ENCODE data around the gene HOXD9.

HOXD9 gene

GRCh38 chr2:176162911-176163671 is 40.6 kb downstream of the HOXD9 start:
- no peak for DNase-seq
- Histone ChIP-seq H3K4me1 (ENCODE audit: control extremely low read depth in 1 of 4, control insufficient read depth in 4 of 4, insufficient read depth in 4 of 4, low read length in 3 of 4) (peaks cover 0 to 16% (median 14%) of the 10 kb centered on the region in 4 experiments), H3K4me3 (ENCODE audit: control insufficient read depth in 1 of 7, extremely low read depth in 1 of 7, insufficient read depth in 4 of 7, low read depth in 2 of 7, low read length in 6 of 7) (no peak overlapping the region), H3K9me3 (ENCODE audit: control extremely low read depth in 1 of 5, control insufficient read depth in 4 of 5, insufficient read depth in 2 of 5, low read depth in 1 of 5, low read length in 4 of 5) (peaks cover 0 to 21% (median 0%) of the 10 kb centered on the region in 5 experiments), H3K27ac (ENCODE audit: insufficient read depth in 1 of 2, low read depth in 1 of 2, low read length in 2 of 2, poor library complexity in 1 of 2, severe bottlenecking in 2 of 2) (no peak overlapping the region), H3K36me3 (ENCODE audit: control insufficient read depth in 4 of 4, insufficient read depth in 4 of 4, low read length in 3 of 4) (no peaks in the 10 kb centered on the region), H3K27me3 (replicated peaks in 2 of 5; ENCODE audit: control insufficient read depth in 4 of 5, insufficient read depth in 5 of 5, low read length in 4 of 5) (peaks cover 23 to 100% (median 77%) of the 10 kb centered on the region in 5 experiments)
- ChIA-PET POLR2A (no interaction called here), CTCF (interaction anchor here (0.9 to 2.4 kb wide), 9 partner anchors 8 to 474 kb away, joined by 3 to 13 read pairs (median 4); no protein-coding TSS in a partner anchor)
- WGBS (ENCODE audit: insufficient coverage) = 3% methylated on average over 13 of the region's 29 CpGs

DNA sequence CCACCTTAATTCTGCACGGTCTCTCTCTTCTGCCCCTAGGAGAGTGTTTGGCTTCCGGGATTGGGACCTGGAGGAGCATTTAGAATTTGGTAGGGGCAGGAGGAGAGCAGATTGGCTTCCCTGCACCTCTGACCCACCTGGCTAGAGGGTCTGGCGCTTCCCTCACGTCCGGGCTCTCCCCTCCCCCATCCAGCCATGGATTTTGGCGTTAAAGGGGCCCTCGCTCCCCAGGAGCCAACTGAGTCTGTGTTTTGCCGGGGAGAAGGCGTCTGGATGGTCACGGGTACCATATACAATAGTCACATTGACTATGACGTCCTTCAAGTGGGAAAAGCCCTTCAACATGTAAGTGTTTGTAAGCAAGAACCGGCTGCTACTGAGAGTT is 41.1 kb downstream of the HOXD9 start:
- Histone ChIP-seq H3K36me3 (ENCODE audit: control insufficient read depth in 4 of 4, insufficient read depth in 4 of 4, low read length in 3 of 4) (no peaks in the 10 kb centered on the region), H3K27me3 (replicated peaks in 2 of 5; ENCODE audit: control insufficient read depth in 4 of 5, insufficient read depth in 5 of 5, low read length in 4 of 5) (peaks cover 23 to 96% (median 75%) of the 10 kb centered on the region in 5 experiments), H3K4me3 (ENCODE audit: control insufficient read depth in 1 of 7, extremely low read depth in 1 of 7, insufficient read depth in 4 of 7, low read depth in 2 of 7, low read length in 6 of 7) (no peak overlapping the region), H3K4me1 (ENCODE audit: control extremely low read depth in 1 of 4, control insufficient read depth in 4 of 4, insufficient read depth in 4 of 4, low read length in 3 of 4) (peaks cover 0 to 16% (median 14%) of the 10 kb centered on the region in 4 experiments), H3K9me3 (ENCODE audit: control extremely low read depth in 1 of 5, control insufficient read depth in 4 of 5, insufficient read depth in 2 of 5, low read depth in 1 of 5, low read length in 4 of 5) (peaks cover 0 to 21% (median 0%) of the 10 kb centered on the region in 5 experiments), H3K27ac (ENCODE audit: insufficient read depth in 1 of 2, low read depth in 1 of 2, low read length in 2 of 2, poor library complexity in 1 of 2, severe bottlenecking in 2 of 2) (no peak overlapping the region)
- 7% methylated on average over 5 of the region's 12 CpGs for WGBS (ENCODE audit: insufficient coverage)
- ChIA-PET CTCF (interaction anchor here (1.1 kb wide), 1 partner anchor 23 kb away, joined by 4 read pairs; no protein-coding TSS in a partner anchor), POLR2A (no interaction called here)
- DNase-seq = no peak

GRCh38 chr2:176164201-176164600 is 41.7 kb downstream of the HOXD9 start:
- Histone ChIP-seq H3K4me3 (ENCODE audit: control insufficient read depth in 1 of 7, extremely low read depth in 1 of 7, insufficient read depth in 4 of 7, low read depth in 2 of 7, low read length in 6 of 7) (no peak overlapping the region), H3K9me3 (ENCODE audit: control extremely low read depth in 1 of 5, control insufficient read depth in 4 of 5, insufficient read depth in 2 of 5, low read depth in 1 of 5, low read length in 4 of 5) (peaks cover 0 to 21% (median 0%) of the 10 kb centered on the region in 5 experiments), H3K27me3 (replicated peaks in 2 of 5; ENCODE audit: control insufficient read depth in 4 of 5, insufficient read depth in 5 of 5, low read length in 4 of 5) (peaks cover 23 to 98% (median 80%) of the 10 kb centered on the region in 5 experiments), H3K4me1 (ENCODE audit: control extremely low read depth in 1 of 4, control insufficient read depth in 4 of 4, insufficient read depth in 4 of 4, low read length in 3 of 4) (peaks cover 0 to 16% (median 14%) of the 10 kb centered on the region in 4 experiments), H3K27ac (ENCODE audit: insufficient read depth in 1 of 2, low read depth in 1 of 2, low read length in 2 of 2, poor library complexity in 1 of 2, severe bottlenecking in 2 of 2) (no peak overlapping the region), H3K36me3 (ENCODE audit: control insufficient read depth in 4 of 4, insufficient read depth in 4 of 4, low read length in 3 of 4) (no peaks in the 10 kb centered on the region)
- POLR2A ChIA-PET = no interaction called here
- DNase-seq = no peak
- CTCF ChIA-PET = interaction anchor here (1.1 to 3.0 kb wide), 3 partner anchors 12 to 24 kb away, joined by 3 to 14 read pairs (median 4); no protein-coding TSS in a partner anchor
- 16% methylated on average over 9 of the region's 13 CpGs for WGBS (ENCODE audit: insufficient coverage)

- H3K4me1 ChIP-seq (ENCODE audit: control extremely low read depth in 1 of 4, control insufficient read depth in 4 of 4, insufficient read depth in 4 of 4, low read length in 3 of 4) = peaks cover 0 to 14% (median 12%) of the 10 kb centered on the region in 4 experiments
- peaks cover 26 to 98% (median 81%) of the 10 kb centered on the region in 5 experiments for H3K27me3 ChIP-seq (replicated peaks in 2 of 5; ENCODE audit: control insufficient read depth in 4 of 5, insufficient read depth in 5 of 5, low read length in 4 of 5)
- DNase-seq = no peak
- peak overlapping the region in 3 of 7 experiments; percentile 11 to 43 (median 25) for H3K4me3 ChIP-seq (ENCODE audit: control insufficient read depth in 1 of 7, extremely low read depth in 1 of 7, insufficient read depth in 4 of 7, low read depth in 2 of 7, low read length in 6 of 7)
- 3% methylated on average over 49 of the region's 52 CpGs for WGBS (ENCODE audit: insufficient coverage)
- no peaks in the 10 kb centered on the region for H3K36me3 ChIP-seq (ENCODE audit: control insufficient read depth in 4 of 4, insufficient read depth in 4 of 4, low read length in 3 of 4)
- H3K9me3 ChIP-seq (ENCODE audit: control extremely low read depth in 1 of 5, control insufficient read depth in 4 of 5, insufficient read depth in 2 of 5, low read depth in 1 of 5, low read length in 4 of 5) = peaks cover 0 to 21% (median 0%) of the 10 kb centered on the region in 5 experiments
- POLR2A ChIA-PET = no interaction called here
- CTCF ChIA-PET = interaction anchor here (1.1 to 3.0 kb wide), 4 partner anchors 11 to 24 kb away, joined by 3 to 14 read pairs (median 4); no protein-coding TSS in a partner anchor
- H3K27ac ChIP-seq (ENCODE audit: insufficient read depth in 1 of 2, low read depth in 1 of 2, low read length in 2 of 2, poor library complexity in 1 of 2, severe bottlenecking in 2 of 2) = no peak overlapping the region
Measured at GRCh38 chr2:176164611-176165369, 42.3 kb downstream of the HOXD9 start.

DNA sequence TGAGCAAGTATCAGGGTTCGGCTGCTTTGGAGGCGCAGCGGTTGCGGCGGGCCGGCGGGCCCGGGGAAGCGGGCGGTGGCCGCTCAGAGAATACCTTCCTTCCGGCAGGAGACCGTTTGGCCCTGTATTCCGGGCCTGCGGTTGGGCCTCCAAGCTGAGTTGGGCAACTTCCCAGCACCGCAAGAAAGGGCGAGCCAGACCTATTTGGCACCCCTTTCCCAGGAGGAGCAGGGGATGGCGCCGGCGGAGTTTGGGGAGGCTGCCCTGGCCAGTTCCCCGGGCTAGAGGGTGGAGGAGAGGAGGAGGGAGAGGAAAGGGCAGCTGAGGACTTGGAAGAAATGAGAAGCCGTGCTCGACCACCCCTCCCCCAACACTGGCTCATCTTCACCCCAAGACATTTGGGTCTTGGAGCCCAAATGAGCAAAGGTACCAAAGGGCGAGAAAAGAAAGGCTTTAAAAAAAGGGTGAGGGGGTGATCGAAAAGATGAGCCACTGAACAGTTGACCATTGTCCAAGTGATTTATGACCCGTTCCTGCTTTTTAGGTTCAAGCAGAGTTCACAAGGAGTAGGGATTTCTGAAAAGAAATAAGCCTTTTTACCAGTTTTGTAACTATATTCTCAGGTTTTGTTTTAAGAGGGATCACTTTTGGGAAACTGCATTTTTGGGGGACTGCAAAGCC is 43.0 kb downstream of the HOXD9 start:
- CTCF ChIA-PET = interaction anchor here (1.3 to 3.0 kb wide), 4 partner anchors 10 to 389 kb away, joined by 3 to 14 read pairs (median 4); no protein-coding TSS in a partner anchor

GRCh38 chr2:176166272-176166671 is 43.8 kb downstream of the HOXD9 start:
- no peak overlapping the region for H3K4me3 ChIP-seq (ENCODE audit: control insufficient read depth in 1 of 7, extremely low read depth in 1 of 7, insufficient read depth in 4 of 7, low read depth in 2 of 7, low read length in 6 of 7)
- peaks cover 26 to 98% (median 82%) of the 10 kb centered on the region in 5 experiments for H3K27me3 ChIP-seq (replicated peaks in 2 of 5; ENCODE audit: control insufficient read depth in 4 of 5, insufficient read depth in 5 of 5, low read length in 4 of 5)
- no peak overlapping the region for H3K27ac ChIP-seq (ENCODE audit: insufficient read depth in 1 of 2, low read depth in 1 of 2, low read length in 2 of 2, poor library complexity in 1 of 2, severe bottlenecking in 2 of 2)
- H3K9me3 ChIP-seq (ENCODE audit: control extremely low read depth in 1 of 5, control insufficient read depth in 4 of 5, insufficient read depth in 2 of 5, low read depth in 1 of 5, low read length in 4 of 5) = peaks cover 0 to 21% (median 0%) of the 10 kb centered on the region in 5 experiments
- DNase-seq = no peak
- H3K4me1 ChIP-seq (ENCODE audit: control extremely low read depth in 1 of 4, control insufficient read depth in 4 of 4, insufficient read depth in 4 of 4, low read length in 3 of 4) = peaks cover 0 to 14% (median 12%) of the 10 kb centered on the region in 4 experiments
- ChIA-PET CTCF (interaction anchor here (0.8 to 3.0 kb wide), 5 partner anchors 8 to 388 kb away, joined by 3 to 14 read pairs (median 3); no protein-coding TSS in a partner anchor), POLR2A (no interaction called here)
- 13% methylated on average over 1 of the region's 2 CpGs for WGBS (ENCODE audit: insufficient coverage)
- H3K36me3 ChIP-seq (ENCODE audit: control insufficient read depth in 4 of 4, insufficient read depth in 4 of 4, low read length in 3 of 4) = no peaks in the 10 kb centered on the region

More for the DNA sequence above, 43.0 kb downstream of the HOXD9 start:
- Histone ChIP-seq H3K4me3 (ENCODE audit: control insufficient read depth in 1 of 7, extremely low read depth in 1 of 7, insufficient read depth in 4 of 7, low read depth in 2 of 7, low read length in 6 of 7) (peak overlapping the region in 2 of 7 experiments; percentile 25 to 43), H3K9me3 (ENCODE audit: control extremely low read depth in 1 of 5, control insufficient read depth in 4 of 5, insufficient read depth in 2 of 5, low read depth in 1 of 5, low read length in 4 of 5) (peaks cover 0 to 21% (median 0%) of the 10 kb centered on the region in 5 experiments), H3K36me3 (ENCODE audit: control insufficient read depth in 4 of 4, insufficient read depth in 4 of 4, low read length in 3 of 4) (no peaks in the 10 kb centered on the region), H3K4me1 (ENCODE audit: control extremely low read depth in 1 of 4, control insufficient read depth in 4 of 4, insufficient read depth in 4 of 4, low read length in 3 of 4) (peaks cover 0 to 14% (median 12%) of the 10 kb centered on the region in 4 experiments), H3K27me3 (replicated peaks in 2 of 5; ENCODE audit: control insufficient read depth in 4 of 5, insufficient read depth in 5 of 5, low read length in 4 of 5) (peaks cover 26 to 98% (median 82%) of the 10 kb centered on the region in 5 experiments), H3K27ac (ENCODE audit: insufficient read depth in 1 of 2, low read depth in 1 of 2, low read length in 2 of 2, poor library complexity in 1 of 2, severe bottlenecking in 2 of 2) (no peak overlapping the region)
- WGBS (ENCODE audit: insufficient coverage) = 4% methylated on average over 12 of the region's 26 CpGs
- no peak for DNase-seq
- POLR2A ChIA-PET = no interaction called here
